ENCODE results near the gene TEKT4.
"Not testable (repeated sequence)": the region's sequence is repeated elsewhere in the genome, so short reads cannot be mapped to it uniquely, and the experiment has no call there.

TEKT4 gene

GRCh38 chr2:94875820-94876522, 4.7 kb downstream of the TEKT4 start:
- no peak for DNase-seq (ENCODE audit: low spot score)

- no peak for DNase-seq (ENCODE audit: low spot score)
Measured at GRCh38 chr2:94876523-94876863, 5.3 kb downstream of the TEKT4 start.

GRCh38 chr2:94877129-94877528, 5.9 kb downstream of the TEKT4 start:
- DNase-seq (ENCODE audit: low spot score) = no peak

GRCh38 chr2:94878575-94878974, 7.3 kb downstream of the TEKT4 start:
- not testable (repeated sequence) for DNase-seq (ENCODE audit: low spot score)

GRCh38 chr2:94879314-94879981, 8.2 kb downstream of the TEKT4 start:
- no peak for DNase-seq (ENCODE audit: low spot score)

- DNase-seq (ENCODE audit: low spot score) = no peak
Measured at GRCh38 chr2:94879982-94880377, 8.8 kb downstream of the TEKT4 start.

GRCh38 chr2:94880507-94880906, 9.3 kb downstream of the TEKT4 start:
- no peak for DNase-seq (ENCODE audit: low spot score)

GRCh38 chr2:94881070-94881469, 9.8 kb downstream of the TEKT4 start:
- no peak for DNase-seq (ENCODE audit: low spot score)

GRCh38 chr2:94890234-94890633, 19.0 kb downstream of the TEKT4 start:
- no peak for DNase-seq (ENCODE audit: low spot score)

GRCh38 chr2:94895273-94895672, 24.0 kb downstream of the TEKT4 start:
- DNase-seq (ENCODE audit: low spot score) = not testable (repeated sequence)

- not testable (repeated sequence) for DNase-seq (ENCODE audit: low spot score)
Measured at GRCh38 chr2:94906976-94907375, 35.7 kb downstream of the TEKT4 start.

GRCh38 chr2:94923196-94923595, 52.0 kb downstream of the TEKT4 start:
- DNase-seq (ENCODE audit: low spot score) = no peak

- DNase-seq (ENCODE audit: low spot score) = not testable (repeated sequence)
Measured at GRCh38 chr2:94924999-94925398, 53.8 kb downstream of the TEKT4 start.

All from germinal center (tissue), 1 donor.